ENCODE measurements around the gene NTRK2. TPM values are rescaled to one million over a fixed set of nuclear protein-coding genes. Genes with fewer than 3 reads are reported as not detected.

NTRK2 gene
- total and polyA plus RNA-seq, 2 experiments from 2014 or later = 0.99 to 3.7 TPM

- H3K27ac ChIP-seq = no peak overlapping the region
- no peaks in the 10 kb centered on the region for H3K27me3 ChIP-seq
- TF ChIP-seq CTCF (IDR thresholded peaks at IDR 0.05; ENCODE audit: poor library complexity) (no peak), EZH2phosphoT487 (IDR thresholded peaks at IDR 0.05; ENCODE audit: low read depth, severe bottlenecking, unreplicated experiment) (no peak), EZH2 (IDR thresholded peaks at IDR 0.05; ENCODE audit: borderline replicate concordance) (no peak)
- no peaks in the 10 kb centered on the region for H3K4me1 ChIP-seq (ENCODE audit: insufficient read depth)
- H3K9me3 ChIP-seq (ENCODE audit: low read depth) = no peaks in the 10 kb centered on the region
- H3K9me2 ChIP-seq (replicated peaks; ENCODE audit: insufficient read depth) = no peaks in the 10 kb centered on the region
- WGBS (ENCODE audit: low lambda C conversion rate, missing lambda C conversion rate) = 83% methylated on average over 7 of the region's 7 CpGs
- H3K4me2 ChIP-seq = no peak overlapping the region
- no peak overlapping the region for H3K4me3 ChIP-seq
- no peaks in the 10 kb centered on the region for H3K36me3 ChIP-seq (replicated peaks; ENCODE audit: insufficient read depth, low read depth)
- DNase-seq (ENCODE audit: low spot score) = no peak
- H4K20me1 ChIP-seq (ENCODE audit: insufficient read depth, poor library complexity, severe bottlenecking) = no peaks in the 10 kb centered on the region
- no peaks in the 10 kb centered on the region for H3K79me2 ChIP-seq
- H2AFZ ChIP-seq = no peak overlapping the region
These were observed 153.2 kb downstream of the NTRK2 start for GRCh38 chr9:84822589-84823233.

- Histone ChIP-seq H3K4me1 (ENCODE audit: insufficient read depth) (no peaks in the 10 kb centered on the region), H3K36me3 (replicated peaks; ENCODE audit: insufficient read depth, low read depth) (no peaks in the 10 kb centered on the region), H2AFZ (no peak overlapping the region), H3K9me2 (replicated peaks; ENCODE audit: insufficient read depth) (no peaks in the 10 kb centered on the region), H4K20me1 (ENCODE audit: insufficient read depth, poor library complexity, severe bottlenecking) (no peaks in the 10 kb centered on the region), H3K9me3 (ENCODE audit: low read depth) (no peaks in the 10 kb centered on the region), H3K27ac (no peak overlapping the region), H3K79me2 (no peaks in the 10 kb centered on the region), H3K27me3 (no peaks in the 10 kb centered on the region), H3K4me3 (no peak overlapping the region), H3K4me2 (no peak overlapping the region)
- no peak for TF ChIP-seq EZH2 (IDR thresholded peaks at IDR 0.05; ENCODE audit: borderline replicate concordance)
- TF ChIP-seq EZH2phosphoT487 (IDR thresholded peaks at IDR 0.05; ENCODE audit: low read depth, severe bottlenecking, unreplicated experiment) = no peak
- TF ChIP-seq CTCF (IDR thresholded peaks at IDR 0.05; ENCODE audit: poor library complexity) = no peak
- WGBS (ENCODE audit: low lambda C conversion rate, missing lambda C conversion rate) = 75% methylated on average over 8 of the region's 8 CpGs
- DNase-seq (ENCODE audit: low spot score) = peak; percentile 14
These were observed 154.1 kb downstream of the NTRK2 start for GRCh38 chr9:84823421-84824271.

GRCh38 chr9:84827216-84827765, 157.8 kb downstream of the NTRK2 start:
- H3K4me2 ChIP-seq = no peak overlapping the region
- no peaks in the 10 kb centered on the region for H4K20me1 ChIP-seq (ENCODE audit: insufficient read depth, poor library complexity, severe bottlenecking)
- no peaks in the 10 kb centered on the region for H3K4me1 ChIP-seq (ENCODE audit: insufficient read depth)
- DNase-seq (ENCODE audit: low spot score) = no peak
- WGBS (ENCODE audit: low lambda C conversion rate, missing lambda C conversion rate) = 85% methylated on average over 4 of the region's 4 CpGs
- H3K4me3 ChIP-seq = no peak overlapping the region
- H3K9me2 ChIP-seq (replicated peaks; ENCODE audit: insufficient read depth) = no peaks in the 10 kb centered on the region
- H3K36me3 ChIP-seq (replicated peaks; ENCODE audit: insufficient read depth, low read depth) = no peaks in the 10 kb centered on the region
- no peak overlapping the region for H2AFZ ChIP-seq
- no peaks in the 10 kb centered on the region for H3K79me2 ChIP-seq
- H3K27me3 ChIP-seq = no peaks in the 10 kb centered on the region
- H3K27ac ChIP-seq = no peak overlapping the region
- no peak for TF ChIP-seq EZH2 (IDR thresholded peaks at IDR 0.05; ENCODE audit: borderline replicate concordance)
- TF ChIP-seq CTCF (IDR thresholded peaks at IDR 0.05; ENCODE audit: poor library complexity) = no peak
- TF ChIP-seq EZH2phosphoT487 (IDR thresholded peaks at IDR 0.05; ENCODE audit: low read depth, severe bottlenecking, unreplicated experiment) = no peak
- no peaks in the 10 kb centered on the region for H3K9me3 ChIP-seq (ENCODE audit: low read depth)

All from hepatocyte (in vitro differentiated cells).